VCaP (cell line): ENCODE results near the gene MIER1.

Source experiments
- H3K27ac ChIP-seq: fragments of 450-650 bp; 2 replicates; pipeline ENCODE4 v1.5.1; 2017
- TF ChIP-seq, protein P1 (sequence below): fragments of 450-650 bp; conservative IDR thresholded peaks from 2 replicates; pipeline ENCODE4 v1.5.1; 2017; ENCODE audit warnings: mild to moderate bottlenecking, moderate library complexity

Gene MIER1

DNA sequence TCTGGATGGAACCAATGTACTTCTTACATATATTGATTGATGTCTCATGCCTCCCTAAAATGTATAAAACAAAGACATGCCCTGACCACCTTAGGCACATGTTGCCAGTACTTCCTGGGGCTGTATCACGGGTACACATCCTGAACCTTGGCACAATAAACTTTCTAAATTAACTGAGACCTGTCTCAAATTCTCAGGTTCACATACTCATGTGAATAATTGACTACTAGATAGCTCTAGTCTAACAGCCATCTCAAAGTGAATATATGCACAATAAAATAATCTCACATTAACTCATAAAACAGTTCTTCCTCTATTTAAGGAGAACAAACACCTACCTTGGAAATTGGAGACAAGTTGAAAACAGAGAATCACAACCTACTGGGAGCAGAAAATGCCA is 5.7 kb upstream of the MIER1 start:
- no peak overlapping the region for H3K27ac ChIP-seq
- TF ChIP-seq, protein P1, sequence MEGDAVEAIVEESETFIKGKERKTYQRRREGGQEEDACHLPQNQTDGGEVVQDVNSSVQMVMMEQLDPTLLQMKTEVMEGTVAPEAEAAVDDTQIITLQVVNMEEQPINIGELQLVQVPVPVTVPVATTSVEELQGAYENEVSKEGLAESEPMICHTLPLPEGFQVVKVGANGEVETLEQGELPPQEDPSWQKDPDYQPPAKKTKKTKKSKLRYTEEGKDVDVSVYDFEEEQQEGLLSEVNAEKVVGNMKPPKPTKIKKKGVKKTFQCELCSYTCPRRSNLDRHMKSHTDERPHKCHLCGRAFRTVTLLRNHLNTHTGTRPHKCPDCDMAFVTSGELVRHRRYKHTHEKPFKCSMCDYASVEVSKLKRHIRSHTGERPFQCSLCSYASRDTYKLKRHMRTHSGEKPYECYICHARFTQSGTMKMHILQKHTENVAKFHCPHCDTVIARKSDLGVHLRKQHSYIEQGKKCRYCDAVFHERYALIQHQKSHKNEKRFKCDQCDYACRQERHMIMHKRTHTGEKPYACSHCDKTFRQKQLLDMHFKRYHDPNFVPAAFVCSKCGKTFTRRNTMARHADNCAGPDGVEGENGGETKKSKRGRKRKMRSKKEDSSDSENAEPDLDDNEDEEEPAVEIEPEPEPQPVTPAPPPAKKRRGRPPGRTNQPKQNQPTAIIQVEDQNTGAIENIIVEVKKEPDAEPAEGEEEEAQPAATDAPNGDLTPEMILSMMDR = no peak

DNA sequence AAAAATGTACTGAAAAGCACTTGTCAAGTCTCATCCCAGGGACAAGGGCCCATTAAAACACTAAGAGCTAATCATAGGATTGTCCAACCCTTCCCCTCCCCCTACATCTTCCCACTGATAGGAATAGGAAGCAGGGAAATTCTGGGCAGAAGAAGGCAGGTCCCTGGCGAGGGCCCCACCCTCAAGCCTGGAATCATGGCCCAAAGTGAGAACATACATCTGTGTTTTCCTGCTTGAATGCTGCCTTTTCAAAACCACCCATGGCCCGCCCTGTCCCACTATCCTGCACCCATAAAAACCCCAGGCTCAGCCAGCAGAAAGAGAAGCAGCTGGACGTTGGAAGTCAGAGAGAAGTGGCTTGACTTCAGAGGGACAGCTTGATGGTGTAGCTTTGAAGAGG is 5.0 kb upstream of the MIER1 start:
- H3K27ac ChIP-seq = no peak overlapping the region
- TF ChIP-seq, protein P1 = no peak

DNA sequence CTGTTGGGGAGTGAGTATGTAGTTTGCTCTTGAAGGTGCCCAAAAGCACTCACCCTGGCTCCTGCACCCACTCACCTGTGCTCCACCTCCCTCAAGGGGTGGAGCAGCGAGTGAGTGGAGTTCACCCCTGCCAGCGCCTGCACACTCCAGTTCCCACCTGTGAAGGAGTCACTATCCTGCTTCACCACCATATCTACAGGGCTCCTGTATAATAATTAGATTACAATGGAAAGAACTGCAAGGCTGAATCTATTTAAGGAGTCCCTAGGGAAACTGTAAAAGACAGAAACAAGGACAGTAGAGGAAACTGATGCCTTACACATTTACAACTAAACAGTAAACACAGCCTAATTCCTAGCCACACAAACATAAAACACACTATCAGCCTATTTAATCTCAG is 4.2 kb upstream of the MIER1 start:
- H3K27ac ChIP-seq = no peak overlapping the region
- TF ChIP-seq, protein P1 = no peak

DNA sequence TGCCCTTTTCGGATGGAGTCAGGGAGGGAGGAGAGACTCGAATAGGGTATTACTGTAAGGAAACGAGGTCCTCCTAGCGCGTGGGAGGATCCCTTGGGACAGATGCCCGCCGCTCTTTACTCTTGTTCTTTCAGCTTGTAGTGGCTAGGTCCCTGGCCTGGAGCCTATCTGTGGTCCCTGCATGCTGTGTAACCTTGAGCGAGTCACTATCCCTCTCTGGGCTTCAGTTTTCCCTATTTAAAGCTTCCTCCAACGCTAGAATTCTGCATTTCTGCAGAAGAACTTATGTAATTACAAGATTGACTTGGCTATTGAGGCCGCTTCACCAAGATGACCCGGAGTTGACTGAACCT is 744 bp downstream of the MIER1 start:
- H3K27ac ChIP-seq = peak overlapping the region; percentile 87

DNA sequence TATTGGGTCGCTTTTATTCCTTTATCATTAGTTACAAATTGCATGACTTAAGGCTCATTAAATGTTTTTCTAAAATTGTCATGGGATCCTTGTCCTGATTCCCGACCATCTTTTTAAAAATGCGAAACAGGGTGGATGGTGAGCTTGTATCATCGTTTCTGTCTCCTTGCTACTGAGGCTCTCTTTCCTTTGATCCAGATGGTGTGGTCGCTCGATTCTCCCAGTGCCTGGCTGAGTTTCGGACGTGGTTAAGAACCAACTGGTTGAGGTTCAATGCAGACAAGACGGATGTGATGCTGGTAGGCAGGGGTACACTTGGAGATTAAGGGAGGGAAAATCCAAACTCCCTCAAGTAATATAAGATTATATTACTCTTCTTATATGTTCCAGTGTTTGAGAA is 1.2 kb downstream of the MIER1 start:
- TF ChIP-seq, protein P1 = no peak
- H3K27ac ChIP-seq = peak overlapping the region; percentile 87

More for the DNA sequence above, 744 bp downstream of the MIER1 start:
- TF ChIP-seq, protein P1 = no peak

DNA sequence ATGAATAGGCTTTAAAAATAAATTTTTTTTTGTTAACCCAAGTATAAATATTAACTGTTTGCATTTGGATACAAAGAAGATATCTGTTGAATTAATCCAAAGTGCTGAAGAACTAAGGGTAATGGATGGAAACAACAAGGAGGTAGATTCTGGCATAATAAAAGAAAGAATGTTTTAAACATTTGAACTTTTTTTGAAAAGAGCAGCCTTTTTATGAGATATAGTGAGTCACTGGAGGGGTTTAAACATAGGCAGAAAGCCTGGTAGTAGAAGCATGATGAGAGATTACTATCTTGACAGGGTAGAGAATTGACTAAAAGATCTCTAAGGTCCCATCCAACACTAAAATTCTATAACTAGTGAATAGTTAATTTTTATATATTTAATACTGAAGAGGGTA is 2.7 kb downstream of the MIER1 start:
- TF ChIP-seq, protein P1 = no peak
- peak overlapping the region; percentile 87 for H3K27ac ChIP-seq

DNA sequence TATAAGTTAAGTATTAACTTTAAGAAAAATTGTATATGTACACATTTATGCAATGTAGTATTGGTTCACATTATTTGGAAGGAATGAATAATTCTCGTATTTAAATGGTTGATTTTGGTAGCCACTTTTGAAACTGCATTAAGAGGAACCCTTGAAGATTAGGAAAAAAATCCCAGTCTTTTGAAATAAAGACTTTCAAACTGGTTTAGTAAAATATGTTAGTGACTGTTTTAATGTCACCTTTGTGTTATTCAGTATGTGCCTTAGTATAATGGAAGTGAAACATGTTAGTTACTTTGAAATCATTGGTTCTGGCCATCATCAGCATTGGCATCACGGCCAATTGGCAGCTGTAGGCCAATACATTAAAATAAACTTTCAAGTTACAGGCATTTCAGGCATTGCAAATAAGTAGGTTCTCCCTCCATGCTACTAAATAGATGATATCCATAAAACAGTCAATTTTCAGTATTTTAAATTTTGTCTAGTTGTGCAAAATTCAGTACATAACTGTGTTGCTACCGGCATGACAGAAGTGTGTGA is 4.4 kb downstream of the MIER1 start:
- TF ChIP-seq, protein P1 = no peak
- H3K27ac ChIP-seq = peak overlapping the region; percentile 93

DNA sequence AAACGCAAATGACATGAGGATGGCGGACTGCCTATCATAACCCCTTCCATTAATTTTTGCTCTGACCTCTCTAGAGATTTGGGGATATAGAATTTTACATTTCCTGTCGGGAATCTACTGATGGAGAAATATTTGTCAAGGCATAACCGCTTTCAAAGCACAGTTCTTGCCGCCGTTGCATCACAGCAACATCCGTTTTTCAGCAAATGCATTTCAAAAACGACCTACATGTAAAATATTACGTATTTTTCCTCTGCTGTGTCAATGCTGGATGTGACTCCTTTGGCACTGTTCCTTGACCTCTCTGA is 4.9 kb downstream of the MIER1 start:
- TF ChIP-seq, protein P1 = no peak
- peak overlapping the region; percentile 93 for H3K27ac ChIP-seq
